ENCODE results near the gene PLPPR5. TPM values are rescaled to one million over a fixed set of nuclear protein-coding genes. Genes with fewer than 3 reads are reported as not detected.

Gene PLPPR5
- total RNA-seq, 2 donors from 2014 or later = not detected

- no peak for DNase-seq (ENCODE audit: low spot score)
- Histone ChIP-seq H3K9me3 (no peaks in the 10 kb centered on the region), H3K27me3 (replicated peaks; ENCODE audit: insufficient read depth) (no peaks in the 10 kb centered on the region), H3K4me3 (peak overlapping the region; percentile 58), H3K36me3 (no peaks in the 10 kb centered on the region), H3K27ac (no peak overlapping the region), H3K4me1 (ENCODE audit: control insufficient read depth in 1 of 2, low read depth in 2 of 2) (peaks cover 0 to 16% of the 10 kb centered on the region in 2 donors)
- no peak for TF ChIP-seq CTCF (IDR thresholded peaks at IDR 0.05)
- no peak for ATAC-seq (ENCODE audit: insufficient number of reproducible peaks, low FRiP score, low read depth)
Observed at GRCh38 chr1:99003581-99004253, 944 bp downstream of the PLPPR5 start.

GRCh38 chr1:98992844-98993243, 11.8 kb downstream of the PLPPR5 start:
- ATAC-seq (ENCODE audit: insufficient number of reproducible peaks, low FRiP score, low read depth) = no peak
- no peak overlapping the region for H3K27ac ChIP-seq
- no peaks in the 10 kb centered on the region for H3K9me3 ChIP-seq
- no peaks in the 10 kb centered on the region for H3K4me1 ChIP-seq (ENCODE audit: control insufficient read depth in 1 of 2, low read depth in 2 of 2)
- H3K27me3 ChIP-seq (replicated peaks; ENCODE audit: insufficient read depth) = no peaks in the 10 kb centered on the region
- no peaks in the 10 kb centered on the region for H3K36me3 ChIP-seq
- no peak for DNase-seq (ENCODE audit: low spot score)
- H3K4me3 ChIP-seq = no peak overlapping the region
- no peak for TF ChIP-seq CTCF (IDR thresholded peaks at IDR 0.05)

- no peak for ATAC-seq (ENCODE audit: insufficient number of reproducible peaks, low FRiP score, low read depth)
- H3K9me3 ChIP-seq = no peaks in the 10 kb centered on the region
- H3K27me3 ChIP-seq (replicated peaks; ENCODE audit: insufficient read depth) = no peaks in the 10 kb centered on the region
- no peaks in the 10 kb centered on the region for H3K36me3 ChIP-seq
- no peak for DNase-seq (ENCODE audit: low spot score)
- H3K4me3 ChIP-seq = no peak overlapping the region
- no peaks in the 10 kb centered on the region for H3K4me1 ChIP-seq (ENCODE audit: control insufficient read depth in 1 of 2, low read depth in 2 of 2)
- H3K27ac ChIP-seq = no peak overlapping the region
- TF ChIP-seq CTCF (IDR thresholded peaks at IDR 0.05) = no peak
Observed at GRCh38 chr1:98991127-98992012, 13.3 kb downstream of the PLPPR5 start.

GRCh38 chr1:98989556-98989907, 15.1 kb downstream of the PLPPR5 start:
- TF ChIP-seq CTCF (IDR thresholded peaks at IDR 0.05) = no peak
- ATAC-seq (ENCODE audit: insufficient number of reproducible peaks, low FRiP score, low read depth) = no peak
- H3K27me3 ChIP-seq (replicated peaks; ENCODE audit: insufficient read depth) = no peaks in the 10 kb centered on the region

GRCh38 chr1:98988904-98989555, 15.6 kb downstream of the PLPPR5 start:
- Histone ChIP-seq H3K4me1 (ENCODE audit: control insufficient read depth in 1 of 2, low read depth in 2 of 2) (no peaks in the 10 kb centered on the region), H3K27me3 (replicated peaks; ENCODE audit: insufficient read depth) (no peaks in the 10 kb centered on the region), H3K9me3 (no peaks in the 10 kb centered on the region), H3K27ac (no peak overlapping the region), H3K36me3 (no peaks in the 10 kb centered on the region), H3K4me3 (no peak overlapping the region)
- DNase-seq (ENCODE audit: low spot score) (no peak), ATAC-seq (ENCODE audit: insufficient number of reproducible peaks, low FRiP score, low read depth) (no peak)
- no peak for TF ChIP-seq CTCF (IDR thresholded peaks at IDR 0.05)

More at GRCh38 chr1:98989556-98989907, 15.1 kb downstream of the PLPPR5 start:
- Histone ChIP-seq H3K27ac (no peak overlapping the region), H3K4me1 (ENCODE audit: control insufficient read depth in 1 of 2, low read depth in 2 of 2) (no peaks in the 10 kb centered on the region), H3K9me3 (no peaks in the 10 kb centered on the region), H3K36me3 (no peaks in the 10 kb centered on the region), H3K4me3 (no peak overlapping the region)
- DNase-seq (ENCODE audit: low spot score) = no peak

Data from thoracic aorta (tissue), 2 donors.